GM19372 (cell line): ENCODE data around the gene TNK2.

Source experiments
- ATAC-seq: cut with Tn5 transposase; IDR thresholded peaks from one replicate; pipeline ENCODE4 v1.9.1; 2021; ENCODE audit warnings: mild to moderate bottlenecking, low read depth, moderate library complexity; ENCODE audit not compliant: unreplicated experiment

The TNK2 gene

DNA sequence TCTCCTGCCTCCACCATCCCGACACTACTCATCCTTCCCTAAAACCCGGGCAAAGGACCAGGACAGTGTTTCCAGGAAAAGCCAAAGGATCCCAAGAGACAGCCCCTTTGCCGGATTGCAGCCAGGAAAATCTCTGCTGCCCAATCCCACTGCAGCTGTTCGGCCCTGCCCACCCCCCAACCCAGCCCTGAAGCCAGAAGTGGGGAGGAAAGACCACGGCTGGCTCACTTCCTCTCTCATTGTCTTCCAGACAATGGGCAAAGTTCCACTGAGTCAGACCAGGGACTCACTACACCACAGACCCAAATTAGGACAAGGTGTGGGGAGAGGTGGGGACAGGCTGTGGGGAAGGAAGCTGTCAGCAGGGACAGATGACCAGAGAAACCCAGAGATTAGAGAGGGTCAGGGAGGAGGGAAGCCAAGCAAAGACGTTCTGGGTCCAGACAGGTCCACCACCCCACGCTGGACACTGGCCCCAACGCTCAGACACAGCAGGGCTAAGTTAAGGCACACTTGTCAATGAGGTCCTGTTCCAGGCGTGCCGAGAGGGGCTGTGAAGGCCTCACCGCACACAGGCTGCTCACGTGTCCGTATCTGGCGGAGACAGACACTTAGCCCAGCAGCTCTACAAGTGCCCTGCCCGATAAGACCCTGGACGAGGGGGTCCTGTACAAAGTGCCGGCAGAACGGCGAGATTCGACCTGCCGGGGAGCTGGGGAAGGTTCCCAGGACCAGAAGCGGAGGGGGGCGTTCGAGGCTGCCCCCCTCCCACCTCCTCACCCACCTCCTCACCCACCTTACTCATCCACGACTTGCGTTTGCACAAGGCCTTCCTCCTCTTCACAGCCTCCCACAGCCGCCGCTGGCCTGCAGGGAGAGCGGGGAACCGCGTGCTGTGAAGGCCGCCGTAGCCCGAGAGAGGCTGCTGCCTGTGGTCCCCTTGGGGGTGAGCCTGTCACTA, 21.9 kb downstream of the TNK2 start:
- no peak for ATAC-seq

DNA sequence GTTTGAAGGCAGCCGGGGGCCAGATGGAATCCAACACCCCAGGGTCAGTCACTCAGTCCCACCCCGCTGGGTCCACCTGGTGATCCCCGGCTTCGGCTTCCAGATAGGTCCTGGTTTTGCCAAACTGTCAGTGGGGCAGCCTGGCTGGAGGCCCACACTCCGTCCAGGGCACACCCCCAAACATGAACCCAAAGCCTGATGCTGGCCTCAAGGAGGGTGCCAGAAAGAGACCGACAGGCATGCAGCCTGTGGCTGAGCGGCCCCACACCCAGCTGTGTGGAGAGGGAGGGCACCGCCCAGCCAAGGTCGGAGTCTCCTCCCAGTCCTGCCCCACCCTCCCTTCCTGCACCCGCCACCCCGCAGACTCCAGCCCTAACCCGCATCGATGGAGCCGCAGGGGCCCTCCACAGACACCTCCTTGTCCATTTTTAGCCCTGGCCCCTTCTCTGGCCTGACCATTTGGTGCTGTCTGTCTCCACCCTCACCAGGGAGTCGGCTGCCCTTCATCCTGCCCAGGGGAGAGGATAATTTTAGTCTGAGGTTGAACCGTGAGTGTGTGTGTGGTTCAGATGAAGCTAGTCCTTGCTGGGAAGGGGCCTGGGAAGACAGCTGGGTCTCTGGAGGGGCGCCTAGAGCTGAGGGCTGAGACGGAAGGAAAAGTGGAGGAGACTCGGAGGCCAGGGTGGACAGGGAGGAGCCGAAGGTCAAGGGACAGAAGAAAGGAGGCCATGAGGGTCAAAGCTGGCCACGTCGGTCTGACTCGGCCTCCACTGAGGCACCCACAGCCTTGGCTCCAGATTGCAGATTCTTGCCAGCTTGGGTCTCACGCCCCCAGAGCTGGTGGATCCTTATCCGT, 23.1 kb downstream of the TNK2 start:
- no peak for ATAC-seq

DNA sequence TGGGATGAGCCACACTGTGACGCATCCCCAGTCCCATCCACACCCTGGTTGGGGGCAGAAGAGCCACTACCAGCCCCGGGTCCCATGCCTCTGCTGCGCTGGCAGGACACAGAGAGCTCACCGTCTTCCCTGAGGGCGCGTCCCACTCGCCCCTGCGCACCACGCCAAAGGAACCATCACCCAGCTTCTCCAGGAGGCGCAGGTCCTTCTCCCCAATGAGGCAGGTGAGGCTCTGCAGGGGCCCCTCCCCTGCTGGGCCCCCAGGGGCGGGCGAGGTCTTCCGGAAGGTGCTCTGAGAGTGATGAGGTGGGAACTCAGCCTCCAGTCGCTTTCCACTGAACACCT, 23.7 kb downstream of the TNK2 start:
- ATAC-seq = no peak

GRCh38 chr3:195883801-195884200, 24.6 kb downstream of the TNK2 start:
- ATAC-seq = no peak

GRCh38 chr3:195883160-195883559, 25.2 kb downstream of the TNK2 start:
- ATAC-seq = no peak

DNA sequence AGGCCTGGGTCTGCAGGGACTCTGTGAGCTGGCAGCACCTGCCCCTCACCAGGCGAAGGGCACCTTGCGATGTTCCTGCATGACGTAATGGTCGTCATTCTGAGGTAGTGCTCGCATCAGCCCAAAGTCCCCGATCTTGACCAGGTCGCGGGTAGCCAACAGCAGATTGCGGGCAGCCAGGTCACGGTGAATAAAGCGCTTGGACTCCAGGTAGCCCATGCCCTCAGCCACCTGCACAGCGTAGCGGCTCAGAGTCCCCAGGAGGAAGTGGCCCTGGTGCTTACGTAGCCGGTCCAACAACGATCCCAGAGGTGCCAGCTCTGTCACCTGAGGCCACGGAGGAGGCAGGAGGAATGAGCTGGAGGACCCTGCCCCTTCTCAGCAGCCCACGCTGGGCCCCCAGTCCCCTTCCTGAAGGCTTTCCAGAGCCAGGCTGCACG, 26.3 kb downstream of the TNK2 start:
- no peak for ATAC-seq

- ATAC-seq = no peak
Measured at GRCh38 chr3:195881276-195881988, 26.9 kb downstream of the TNK2 start.

DNA sequence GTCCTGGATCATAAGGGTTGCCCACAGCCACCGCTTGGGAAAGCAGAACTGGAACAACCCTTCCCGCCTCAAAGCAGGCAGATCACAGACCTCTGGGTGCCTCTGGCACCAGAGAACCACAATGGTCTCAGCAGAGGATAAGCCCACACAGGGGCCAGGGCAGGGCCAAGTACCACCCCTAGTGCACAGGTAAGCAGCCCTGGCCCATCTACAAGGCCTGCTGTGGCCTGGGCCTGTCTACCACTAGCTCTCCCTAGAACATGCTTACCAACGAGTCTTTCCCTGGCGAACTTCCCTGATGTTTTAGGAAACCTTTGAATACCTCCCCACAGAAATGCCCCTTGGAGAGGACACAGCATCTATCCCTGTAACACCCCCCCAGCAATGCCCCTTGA, 28.3 kb downstream of the TNK2 start:
- no peak for ATAC-seq

DNA sequence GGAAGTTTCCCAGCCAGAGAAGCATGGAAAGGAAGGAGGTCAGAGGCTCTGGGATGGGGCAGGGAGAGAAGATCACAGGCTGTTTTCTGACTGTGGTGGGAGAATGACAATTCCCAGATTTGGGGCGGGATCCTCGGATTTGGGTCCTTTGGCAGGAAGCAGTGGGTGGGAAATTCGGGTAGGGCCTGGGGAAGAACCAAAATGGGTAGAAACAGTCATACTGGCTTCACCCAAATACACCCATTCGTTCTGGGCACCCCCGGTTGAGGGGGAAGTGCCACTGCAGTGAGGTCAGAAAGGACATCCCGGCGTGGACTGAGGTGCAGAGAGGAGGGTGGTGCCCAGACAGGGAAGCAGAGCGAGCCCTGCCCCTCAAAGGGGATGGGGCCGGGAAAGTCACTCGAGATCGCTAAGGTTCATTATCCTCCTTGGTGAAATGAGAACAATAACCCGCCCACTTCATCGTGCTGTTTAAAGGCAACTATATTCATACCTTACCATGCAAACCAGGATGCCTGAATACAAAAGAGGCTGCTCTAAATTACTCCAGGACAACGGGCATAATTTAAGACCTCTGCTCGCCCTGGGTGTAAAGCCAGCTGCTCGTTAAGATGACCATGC, 28.8 kb downstream of the TNK2 start:
- ATAC-seq = no peak

DNA sequence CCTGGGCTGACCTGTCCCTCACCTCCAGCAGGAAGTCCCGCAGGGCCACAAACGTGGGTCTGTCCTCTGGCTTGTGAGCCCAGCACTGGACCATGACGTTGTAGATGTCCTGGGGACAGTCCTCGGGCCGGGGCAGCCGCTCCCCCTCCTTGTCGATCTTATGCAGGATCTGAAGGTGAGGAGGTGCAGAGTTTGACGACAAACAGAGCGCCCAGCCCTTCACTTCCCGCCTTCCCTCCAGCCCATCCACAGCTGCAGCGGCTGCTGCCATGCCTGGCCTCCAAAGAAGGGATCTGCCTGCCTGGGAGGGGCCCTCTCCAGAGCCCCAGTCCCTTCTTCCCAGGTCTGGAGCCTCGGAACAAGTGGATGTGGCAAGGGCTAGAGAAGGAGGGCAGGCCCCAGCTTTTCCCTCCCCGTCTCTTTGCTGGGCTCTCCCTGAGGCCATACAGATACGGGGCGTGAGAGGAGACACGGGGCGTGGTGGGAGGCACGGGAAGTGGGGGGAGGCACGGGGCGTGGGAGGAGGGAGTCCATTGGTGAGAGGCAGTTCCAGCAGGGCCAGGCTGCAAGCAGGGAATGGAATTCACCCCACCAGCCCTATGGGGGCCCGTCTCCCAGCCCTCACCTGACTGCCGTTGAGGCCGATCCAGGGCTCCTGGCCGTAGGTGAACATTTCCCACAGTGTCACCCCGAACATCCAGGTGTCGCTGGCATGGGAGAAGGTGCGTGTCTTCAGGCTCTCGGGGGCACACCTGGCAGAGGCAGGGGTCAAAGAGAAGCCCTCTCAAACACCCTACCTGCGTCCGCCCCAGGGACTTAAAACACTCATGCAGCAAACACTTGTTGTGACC, 29.7 kb downstream of the TNK2 start:
- ATAC-seq = no peak

DNA sequence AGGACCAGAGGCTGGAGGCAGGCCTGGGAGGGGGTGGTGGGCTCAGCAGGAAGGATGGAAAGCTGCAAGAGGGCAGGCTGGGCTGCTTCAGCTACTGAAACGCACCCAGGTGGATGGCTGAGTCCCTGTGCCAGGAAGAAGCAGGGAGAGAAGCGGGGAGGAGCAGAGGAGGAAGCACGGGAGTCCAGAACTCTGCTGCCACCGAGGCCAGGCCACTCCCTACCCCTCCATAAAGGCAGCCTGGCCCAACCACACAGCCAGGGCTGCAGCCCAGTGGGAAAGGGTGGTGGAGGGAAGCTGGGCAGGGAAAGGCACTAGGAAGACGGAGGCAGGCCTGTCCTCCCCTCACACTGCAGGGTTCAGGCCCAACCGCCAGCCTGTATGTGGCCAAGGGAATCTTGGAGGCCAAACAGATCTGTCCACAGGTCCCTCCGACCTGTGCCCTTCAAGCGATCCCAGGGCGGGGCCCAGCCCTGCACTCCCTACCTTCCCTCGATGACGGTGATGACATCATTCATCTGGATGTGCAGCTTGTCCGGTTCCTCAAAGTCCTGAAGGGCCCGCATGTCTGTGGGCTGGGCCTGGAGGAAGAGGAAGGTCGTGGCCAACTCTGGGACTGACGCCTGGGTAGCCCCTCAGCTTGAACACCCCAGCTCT, 30.5 kb downstream of the TNK2 start:
- no peak for ATAC-seq

DNA sequence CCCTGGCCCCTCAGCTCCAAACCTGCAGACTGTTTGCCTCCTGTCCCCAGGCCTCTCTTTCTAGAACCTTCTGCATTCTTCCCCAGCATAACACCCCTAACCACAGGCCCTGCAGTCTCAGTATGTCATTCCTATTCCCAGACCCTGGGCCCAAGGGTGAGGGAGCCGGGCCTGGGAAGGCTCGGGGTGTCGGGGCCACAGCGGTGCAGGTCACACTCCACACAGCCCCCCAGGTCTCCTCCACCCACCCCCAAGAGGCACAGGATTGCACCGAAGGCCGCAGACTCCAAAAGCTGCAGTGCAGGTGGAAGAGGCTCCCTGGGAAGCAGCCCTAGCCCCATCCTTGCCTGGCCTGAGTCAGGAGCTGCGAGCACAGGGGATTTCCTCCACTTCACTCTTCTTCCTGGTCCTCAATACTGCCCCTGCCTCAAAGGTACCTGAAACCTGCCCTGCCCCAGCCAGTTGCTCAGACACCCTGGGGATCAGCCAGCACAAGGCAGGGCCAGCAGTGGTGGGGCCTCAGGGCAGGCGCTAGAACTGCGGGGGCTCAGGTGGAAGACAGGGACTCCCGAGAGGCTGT, 31.1 kb downstream of the TNK2 start:
- no peak for ATAC-seq

GRCh38 chr3:195876297-195877064, 31.9 kb downstream of the TNK2 start:
- ATAC-seq = no peak

GRCh38 chr3:195875482-195876236, 32.7 kb downstream of the TNK2 start:
- ATAC-seq = no peak

DNA sequence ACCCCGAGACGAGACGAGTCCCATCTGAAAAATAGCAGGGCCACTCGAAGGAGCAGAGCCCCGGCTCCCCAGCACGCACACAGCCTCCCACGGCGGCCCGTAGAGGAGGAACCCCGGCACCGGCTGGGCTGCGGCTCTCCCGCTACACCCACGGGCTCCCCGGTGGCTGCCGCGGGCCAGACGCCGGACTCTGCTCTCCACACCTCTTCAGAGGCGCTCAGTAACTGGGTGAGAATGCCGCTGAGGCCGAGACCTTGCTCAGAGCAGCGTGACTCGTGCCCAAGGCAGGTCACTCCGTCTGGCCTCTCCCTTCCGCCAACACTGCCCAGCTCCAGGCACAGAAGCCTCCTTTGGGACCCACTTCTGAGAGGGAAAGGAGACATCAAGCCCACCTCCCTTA, 34.4 kb downstream of the TNK2 start:
- no peak for ATAC-seq

DNA sequence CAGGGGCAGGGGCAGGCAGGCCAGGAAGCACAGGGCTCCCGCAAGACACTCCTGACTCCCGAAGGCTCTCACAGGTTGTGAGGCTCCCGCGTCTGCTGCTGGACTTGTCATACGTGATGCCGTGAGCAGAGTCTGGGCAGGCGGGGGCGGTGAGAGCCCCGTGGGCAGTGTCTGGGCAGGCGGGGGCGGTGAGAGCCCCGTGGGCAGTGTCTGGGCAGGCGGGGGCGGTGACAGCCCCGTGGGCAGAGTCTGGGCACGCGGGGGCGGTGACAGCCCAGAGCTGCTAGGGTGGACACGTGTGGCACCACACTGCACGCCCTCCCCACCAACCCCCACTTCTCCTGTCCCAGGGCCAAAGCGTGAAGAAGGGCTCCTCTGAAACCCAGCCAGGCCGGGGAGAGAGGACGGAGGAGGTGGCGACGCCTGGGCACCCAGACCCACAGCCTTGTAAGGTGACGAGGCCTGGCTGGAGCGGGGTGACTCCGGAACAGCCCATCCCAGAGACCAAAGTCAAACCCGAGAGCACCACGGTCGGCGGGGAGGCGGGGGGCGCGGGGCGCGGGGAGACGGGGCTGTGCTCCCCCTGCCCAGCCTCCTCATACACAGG, 35.0 kb downstream of the TNK2 start:
- no peak for ATAC-seq

DNA sequence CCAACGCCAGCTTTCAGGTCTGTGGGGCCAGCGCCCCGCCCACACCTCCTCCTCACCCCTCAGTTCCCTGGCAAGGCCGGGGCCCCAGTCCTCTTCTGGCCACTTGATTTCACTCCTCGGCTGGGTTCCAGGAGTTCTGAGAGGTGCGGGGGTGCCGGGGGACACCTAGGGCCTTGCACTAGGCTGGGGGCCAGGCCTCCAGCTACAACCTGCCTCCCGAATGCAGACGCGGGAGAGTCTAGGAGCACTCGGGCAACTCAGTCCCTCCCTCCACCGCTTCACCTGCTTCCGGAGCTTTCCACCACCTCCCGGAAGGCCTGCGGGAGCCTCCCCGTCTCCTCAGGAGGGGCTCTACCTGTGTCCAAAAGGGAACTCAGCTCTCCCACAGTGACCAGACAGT, 35.6 kb downstream of the TNK2 start:
- no peak for ATAC-seq
